DMS79 (cell line): ENCODE data around the gene MRO.
"Not testable (repeated sequence)": the region's sequence is repeated elsewhere in the genome, so short reads cannot be mapped to it uniquely, and the experiment has no call there.

Source experiments
- DNase-seq: peaks from one replicate; lab custom pipeline; 2025; lab: John Stamatoyannopoulos, UW

MRO gene

GRCh38 chr18:50819728-50820378 is at the start of gene MRO:
Gene MRO (minus strand): TSS chr18:50820016. CDS start chr18:50809400, 10,616 bp downstream.
- peak; percentile 66 for DNase-seq

- no peak for DNase-seq
Measured at GRCh38 chr18:50869150-50869549, 49.3 kb upstream of the MRO start.

DNA sequence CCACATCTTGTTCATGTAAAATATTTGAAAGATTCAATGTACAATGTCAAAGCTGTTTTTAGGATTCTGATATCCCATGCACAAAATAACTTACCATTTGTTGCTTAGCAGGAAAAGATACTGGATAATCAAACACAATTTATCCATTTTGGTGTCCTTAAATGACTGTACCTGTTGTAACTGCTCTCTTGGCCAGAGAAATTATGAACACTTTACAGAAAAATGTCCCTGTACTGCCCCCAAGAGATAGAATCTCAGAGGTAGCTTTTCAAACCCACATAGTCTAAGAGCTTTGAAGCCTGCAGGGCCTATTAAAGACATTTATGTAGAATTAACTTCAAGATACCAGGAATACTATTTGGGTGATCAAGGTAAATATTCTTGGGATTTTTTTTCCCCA is 46.9 kb upstream of the MRO start:
- DNase-seq: no peak

DNA sequence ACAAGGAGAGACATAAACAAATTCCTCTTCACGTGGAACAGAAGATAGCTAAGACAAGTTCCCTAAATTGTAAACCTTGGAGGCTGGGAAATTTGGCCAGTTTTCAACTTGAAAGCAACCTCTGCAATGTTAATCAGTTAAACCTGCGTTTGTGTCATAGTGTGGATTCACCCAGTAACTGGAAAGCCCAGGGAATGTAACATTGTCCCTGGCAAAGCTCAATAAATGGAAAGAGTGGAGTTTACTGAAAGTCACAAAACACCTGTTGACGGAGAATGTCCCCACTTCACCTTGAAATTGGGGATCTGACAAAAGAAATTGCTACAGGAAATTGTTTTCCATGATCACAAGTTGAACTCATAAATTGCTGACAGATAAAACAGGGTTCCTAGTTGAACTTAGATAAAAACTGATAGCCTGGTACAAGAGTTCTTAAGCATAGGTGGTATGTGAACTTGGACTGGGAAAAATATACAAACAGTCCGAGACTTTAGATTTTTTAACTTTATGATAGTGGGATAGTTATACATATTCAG is 44.1 kb upstream of the MRO start:
- no peak for DNase-seq

DNA sequence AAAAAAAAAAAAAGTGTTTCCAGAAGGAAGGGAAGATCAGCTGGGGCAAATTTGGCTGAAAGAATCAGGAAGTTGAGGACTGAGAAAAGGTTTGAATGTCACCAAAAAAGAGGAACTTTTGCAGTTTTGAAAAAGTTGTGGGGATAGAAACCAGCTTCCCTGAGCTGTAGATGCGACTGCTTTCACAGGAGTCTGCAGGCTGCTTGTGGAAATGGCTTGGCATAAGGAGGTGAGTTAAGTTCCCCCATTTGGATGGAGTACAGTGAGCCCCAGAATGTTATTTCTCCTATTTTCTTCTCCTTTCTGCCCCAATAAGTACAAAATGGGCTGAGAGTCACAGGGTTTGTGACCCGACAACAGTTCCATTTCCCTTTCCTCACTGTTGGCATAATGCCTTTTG is 42.6 kb upstream of the MRO start:
- DNase-seq: no peak

GRCh38 chr18:50861617-50862016 is 41.8 kb upstream of the MRO start:
- DNase-seq: no peak

GRCh38 chr18:50859793-50860555 is 40.2 kb upstream of the MRO start:
- no peak for DNase-seq

DNA sequence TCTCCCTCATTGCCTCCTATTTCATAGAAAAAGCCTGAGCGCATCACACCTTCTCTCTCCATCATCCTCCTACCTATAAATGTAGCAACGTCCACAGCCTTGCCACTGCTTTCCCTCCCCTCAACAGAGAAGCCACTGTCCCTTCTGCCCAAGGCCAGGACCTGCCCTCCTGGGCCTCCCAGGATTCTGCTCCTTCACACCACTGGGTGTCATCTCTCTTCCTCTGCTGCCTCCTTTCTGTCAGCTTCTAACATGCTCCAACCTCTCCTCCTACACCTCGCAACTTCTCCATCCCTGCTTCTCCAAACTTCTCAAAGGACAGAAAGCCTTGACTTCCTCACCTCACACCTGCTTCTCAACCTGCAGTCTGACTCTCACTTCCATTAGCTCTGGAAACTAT is 37.9 kb upstream of the MRO start:
- no peak for DNase-seq

DNA sequence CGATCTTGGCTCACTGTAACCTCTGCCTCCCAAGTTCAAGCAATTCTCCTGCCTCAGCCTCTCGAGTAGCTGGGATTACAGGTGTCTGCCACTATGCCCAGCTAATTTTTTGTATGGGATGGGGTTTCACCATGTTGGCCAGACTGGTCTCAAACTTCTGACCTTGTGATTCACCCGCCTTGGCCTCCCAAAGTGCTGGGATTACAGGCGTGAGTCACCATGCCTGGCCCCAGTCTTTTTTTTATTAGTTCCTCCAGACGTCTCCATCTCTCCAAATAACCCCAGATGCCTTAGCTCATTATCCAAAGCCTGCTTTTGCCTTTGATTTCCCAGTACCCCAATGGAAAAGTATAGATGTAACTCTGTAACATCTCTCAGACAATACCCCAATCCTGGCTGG is 37.4 kb upstream of the MRO start:
- DNase-seq: not testable (repeated sequence)

DNA sequence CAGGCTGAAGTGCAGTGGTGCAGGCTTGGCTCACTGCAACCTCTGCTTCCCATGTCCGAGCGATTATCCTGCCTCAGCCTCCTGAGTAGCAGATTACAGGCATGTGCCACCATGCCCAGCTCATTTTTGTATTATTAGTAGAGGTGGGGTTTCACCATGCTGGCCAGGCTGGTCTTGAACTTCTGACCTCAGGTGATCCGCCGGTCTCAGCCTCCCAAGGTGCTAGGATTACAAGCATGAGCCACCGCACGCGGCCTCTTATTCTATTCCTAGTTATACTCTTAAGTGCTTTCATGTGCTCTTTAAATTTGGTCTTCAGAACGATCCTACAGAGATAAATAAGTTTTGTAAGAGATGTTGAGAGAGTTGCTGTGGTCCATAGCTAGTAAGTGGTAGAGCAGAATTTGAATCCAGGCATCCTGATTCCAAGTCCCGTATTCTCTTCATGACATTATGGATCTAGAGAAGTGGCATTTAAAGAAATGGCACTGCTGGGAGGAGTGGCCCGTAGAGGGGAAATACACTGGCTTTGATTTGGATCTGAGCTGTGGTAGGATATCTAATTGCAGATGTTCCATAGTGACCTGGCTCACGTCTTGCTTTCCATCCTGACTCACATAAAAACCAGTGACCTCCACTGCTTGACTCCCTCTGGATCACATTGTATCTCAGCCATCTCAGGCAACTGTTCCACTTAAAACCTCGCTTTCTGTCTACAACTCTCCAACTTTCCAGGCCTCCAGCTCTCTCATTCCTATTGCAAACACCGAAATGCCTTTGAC is 36.4 kb upstream of the MRO start:
- DNase-seq: no peak

DNA sequence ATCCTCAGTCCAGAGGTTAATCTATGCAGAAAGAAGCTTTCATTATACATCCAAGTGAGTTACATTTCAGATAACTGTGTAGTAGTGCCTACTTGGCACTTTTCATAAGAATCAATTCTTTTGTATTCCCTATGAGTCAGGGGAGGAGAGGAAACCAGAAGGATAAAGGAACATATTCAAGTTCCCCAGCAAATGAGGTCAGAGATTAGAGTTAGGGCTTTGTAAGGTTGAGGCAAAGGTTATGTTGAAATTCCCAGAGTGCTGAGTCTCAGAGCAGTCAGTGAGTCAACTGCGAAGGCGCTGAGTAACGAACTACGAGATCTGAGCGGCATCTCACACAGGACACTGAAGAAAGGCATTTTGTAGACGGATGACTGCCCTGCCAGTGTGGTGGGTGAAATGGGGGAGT is 34.1 kb upstream of the MRO start:
- no peak for DNase-seq

- DNase-seq: no peak
Measured at GRCh38 chr18:50850307-50851065, 30.7 kb upstream of the MRO start.

DNA sequence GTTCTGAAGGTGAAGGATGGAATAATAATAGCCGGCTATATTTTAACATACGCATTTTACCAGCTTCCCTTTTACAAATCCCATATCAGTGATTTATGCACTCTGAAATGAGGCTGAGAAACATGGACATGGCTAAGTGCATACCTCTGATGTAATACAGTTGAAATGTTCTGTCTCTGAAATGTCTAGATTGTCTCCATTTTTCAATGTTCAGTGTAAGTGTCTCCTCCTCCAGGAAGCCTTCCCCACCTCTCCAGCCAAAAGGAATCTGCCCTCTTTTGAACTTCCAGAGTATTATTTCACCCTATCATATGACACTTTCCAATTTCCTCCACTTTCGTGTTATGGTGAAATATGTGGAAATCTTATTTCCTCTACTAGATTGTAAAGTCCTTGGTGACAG is 29.6 kb upstream of the MRO start:
- no peak for DNase-seq

DNA sequence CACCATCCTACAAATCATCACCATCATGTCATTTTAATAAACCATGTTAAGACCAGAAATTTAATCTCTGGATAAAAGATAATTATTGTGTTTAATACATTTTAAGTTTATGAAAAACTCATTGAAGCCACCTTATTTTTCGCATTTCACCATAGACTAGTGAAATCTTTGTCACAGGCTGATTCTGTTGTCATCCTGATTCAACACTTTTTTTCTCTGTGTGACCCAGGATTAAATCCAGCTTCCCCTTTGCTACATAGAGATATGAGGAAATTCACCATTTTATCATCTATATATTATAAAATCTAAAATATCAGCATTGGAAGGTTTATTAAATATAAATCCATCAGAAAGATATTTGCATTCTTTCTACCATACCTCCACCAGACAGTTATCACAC is 29.2 kb upstream of the MRO start:
- no peak for DNase-seq

- no peak for DNase-seq
Measured at GRCh38 chr18:50848061-50848551, 28.3 kb upstream of the MRO start.

DNA sequence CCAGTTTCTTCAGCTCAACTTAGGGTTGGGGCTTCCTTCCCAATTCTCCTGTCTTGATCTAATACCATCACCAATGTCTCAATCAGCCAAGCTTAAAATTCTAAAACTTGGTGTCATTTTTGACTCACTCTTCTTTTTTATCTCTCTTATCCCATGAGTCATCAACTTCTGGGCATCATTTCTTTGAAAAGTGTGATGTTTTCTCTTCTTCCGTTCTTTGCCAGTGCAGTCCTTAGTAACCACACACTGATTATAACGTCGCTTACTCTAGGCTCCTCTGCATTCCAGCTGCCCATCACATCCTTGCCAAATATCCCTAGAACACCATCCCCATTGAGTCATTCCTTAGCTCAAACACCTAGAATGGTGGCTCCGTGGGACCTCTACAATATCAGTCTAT is 27.4 kb upstream of the MRO start:
- no peak for DNase-seq

DNA sequence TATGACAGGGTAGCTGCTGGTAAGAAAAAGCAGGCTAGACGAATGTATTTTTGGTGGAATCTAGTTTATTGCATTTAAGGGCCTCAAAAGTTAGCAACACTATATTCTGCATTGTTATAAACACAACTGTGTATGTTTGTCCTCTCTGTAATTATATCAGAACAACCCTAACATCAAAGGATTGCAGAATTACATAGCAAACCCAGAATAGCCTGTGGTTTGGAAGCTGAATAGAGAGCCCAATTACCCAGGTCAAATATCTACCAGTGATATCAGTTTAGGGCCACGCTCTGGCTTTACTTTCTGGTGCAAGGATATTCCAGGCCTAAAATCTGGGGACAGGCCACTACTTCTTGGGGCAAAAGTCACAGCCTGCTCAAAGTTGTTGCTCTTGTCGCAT is 25.1 kb upstream of the MRO start:
- DNase-seq: no peak

GRCh38 chr18:50844554-50844953 is 24.7 kb upstream of the MRO start:
- no peak for DNase-seq

GRCh38 chr18:50842846-50843245 is 23.0 kb upstream of the MRO start:
- no peak for DNase-seq

DNA sequence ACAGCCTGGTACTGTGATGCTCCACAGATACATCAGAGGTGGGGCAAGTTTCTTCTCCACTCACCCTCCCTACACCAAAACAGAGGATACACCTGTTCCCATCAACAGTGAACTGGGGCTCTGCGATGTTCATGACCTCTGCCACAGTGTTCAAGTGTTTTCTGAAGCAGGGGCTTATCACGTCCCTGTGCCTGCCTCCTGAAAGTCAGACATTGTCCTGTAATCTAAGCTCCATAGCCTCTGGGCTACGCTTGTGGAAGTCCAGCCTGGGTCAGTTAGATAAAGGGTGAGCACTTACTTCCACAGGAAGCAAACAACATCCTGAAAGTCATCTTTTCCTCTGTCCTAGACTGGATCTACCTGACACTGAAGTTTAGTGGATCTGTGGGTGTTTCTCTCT is 20.2 kb upstream of the MRO start:
- DNase-seq: no peak

DNA sequence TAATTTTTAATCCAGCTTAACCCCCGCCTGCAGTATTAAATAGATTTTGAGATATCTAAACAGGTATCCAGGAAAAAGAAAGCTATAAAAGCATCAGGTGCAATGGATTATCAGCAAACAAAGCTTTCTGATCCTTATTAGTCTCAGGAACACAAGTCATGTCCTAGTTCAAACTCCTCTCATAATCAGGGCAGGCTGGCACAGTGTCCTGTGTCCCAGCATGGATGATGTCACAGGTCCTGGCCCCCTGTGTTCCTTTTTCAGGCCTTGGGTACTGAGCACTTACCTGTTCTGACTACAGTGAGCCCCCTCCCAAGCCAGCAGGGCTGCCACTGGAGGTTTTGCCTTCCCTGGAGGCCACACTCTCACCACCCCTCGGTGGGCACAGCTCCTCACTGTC is 19.5 kb upstream of the MRO start:
- no peak for DNase-seq

GRCh38 chr18:50836521-50836957 is 16.7 kb upstream of the MRO start:
- peak; percentile 74 for DNase-seq
